Putamen (tissue), 1 donor: ENCODE results near the gene CHMP2A.

Experiments used
- DNase-seq: peaks from one replicate; pipeline ENCODE4 v3.0.0-alpha.2; 2016; ENCODE audit warnings: low spot score

Gene CHMP2A

DNA sequence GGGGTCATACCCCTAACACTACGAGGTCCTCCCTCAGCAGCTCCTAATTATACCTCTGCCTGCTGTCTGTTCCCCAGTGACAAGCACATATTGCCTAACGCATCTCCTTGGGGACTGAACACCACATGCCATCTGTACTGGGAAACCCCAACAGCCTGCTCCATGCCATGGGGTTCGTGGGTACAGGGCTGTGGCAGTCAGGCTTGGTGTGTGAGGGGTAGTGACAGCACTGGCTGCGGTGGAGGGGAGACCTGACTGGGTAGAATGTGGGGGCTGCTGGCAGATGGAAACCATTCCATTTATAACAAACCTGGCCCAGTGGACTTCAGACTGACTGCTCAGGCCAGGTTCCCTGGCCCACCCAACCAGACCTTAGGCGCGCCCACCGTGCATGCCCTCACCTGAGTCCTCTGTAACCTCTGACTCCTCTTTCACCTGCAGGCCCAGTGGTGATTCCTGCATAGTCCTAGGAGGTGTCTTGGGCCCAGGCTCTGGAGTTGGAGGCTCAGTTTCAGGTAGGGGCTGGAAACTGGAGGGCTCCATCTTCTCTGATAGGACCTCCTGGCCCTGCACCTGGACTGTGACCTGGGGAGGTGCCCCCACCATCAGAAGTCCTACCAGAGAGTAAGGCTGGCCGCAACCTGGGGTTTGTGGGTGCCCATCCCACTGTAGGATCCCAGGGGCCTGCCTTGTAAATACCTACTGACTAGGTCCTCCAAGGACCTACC is 15.2 kb upstream of the CHMP2A start:
- DNase-seq = no peak

- no peak for DNase-seq
Observed at GRCh38 chr19:58569191-58569942, 14.5 kb upstream of the CHMP2A start.

DNA sequence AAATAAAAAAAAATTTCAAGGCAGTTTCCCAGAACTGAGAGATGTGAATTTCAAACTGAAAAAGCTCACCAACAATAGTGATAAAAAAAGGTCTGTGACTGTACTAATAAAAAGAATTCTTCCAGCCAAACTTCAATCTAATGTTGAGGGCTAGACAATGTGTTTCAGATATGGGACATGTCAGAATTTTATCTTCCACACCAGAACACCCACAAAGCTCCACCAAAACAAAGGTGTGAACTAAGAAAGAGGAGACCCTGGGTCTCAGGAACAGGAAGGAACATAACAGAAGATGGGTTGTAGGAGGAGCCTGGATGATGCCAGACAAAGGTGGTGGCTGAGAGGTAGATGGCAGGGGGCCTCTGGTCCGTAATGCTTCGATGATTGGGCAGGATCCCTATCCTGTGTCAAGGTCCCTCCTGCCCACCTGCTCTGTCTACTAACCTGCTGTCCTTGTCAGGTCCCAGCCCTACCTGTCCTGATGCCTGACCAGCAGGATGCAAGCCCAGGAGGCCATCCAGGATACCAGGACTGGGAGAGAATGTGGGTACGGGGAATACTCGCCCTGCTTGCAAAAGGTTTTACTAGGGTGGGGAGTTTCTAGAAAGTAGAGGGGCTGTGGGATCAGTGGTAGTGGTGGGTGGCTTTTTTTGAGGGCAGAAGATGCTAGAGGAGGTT is 13.7 kb upstream of the CHMP2A start:
- no peak for DNase-seq

DNA sequence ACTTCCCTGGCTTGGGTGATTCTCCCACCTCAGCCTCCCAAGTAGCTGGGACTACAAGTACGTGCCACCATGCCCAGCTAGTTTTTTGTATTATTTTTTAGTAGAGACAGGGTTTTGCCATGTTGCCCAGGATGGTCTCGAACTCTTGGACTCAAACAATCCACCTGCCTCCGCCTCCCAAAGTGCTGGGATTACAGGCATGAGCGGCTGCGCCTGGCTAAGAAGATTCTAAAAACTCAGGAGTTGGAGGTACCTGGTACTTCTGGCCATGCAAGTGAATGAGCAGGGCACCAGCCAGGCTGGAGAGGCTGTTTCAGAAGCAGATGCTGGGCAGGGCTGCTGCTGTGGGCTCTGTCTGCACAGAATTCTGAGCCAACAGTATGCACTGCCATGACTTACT is 12.1 kb upstream of the CHMP2A start:
- no peak for DNase-seq

DNA sequence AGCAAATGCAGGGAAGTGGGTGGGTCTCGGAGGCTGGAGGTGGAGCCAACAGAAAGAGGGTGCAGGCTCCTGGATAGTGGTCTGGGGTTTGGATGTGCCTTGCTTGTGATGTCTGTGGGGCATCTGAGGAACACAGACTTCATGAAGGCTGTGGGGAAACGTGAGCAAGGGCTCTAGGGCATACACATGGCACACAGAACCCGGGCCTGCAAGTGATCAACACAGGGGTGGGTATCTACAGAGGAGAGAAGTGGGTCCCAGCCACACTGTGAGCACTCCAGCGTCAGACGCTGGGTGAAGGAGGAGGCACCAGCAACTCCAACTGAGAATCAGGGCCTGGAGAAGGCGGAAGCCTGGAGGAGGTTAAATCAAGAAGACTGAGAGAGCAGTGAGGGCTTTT is 8.9 kb upstream of the CHMP2A start:
- DNase-seq = no peak

GRCh38 chr19:58563034-58563573 is 8.2 kb upstream of the CHMP2A start:
- DNase-seq = no peak

DNA sequence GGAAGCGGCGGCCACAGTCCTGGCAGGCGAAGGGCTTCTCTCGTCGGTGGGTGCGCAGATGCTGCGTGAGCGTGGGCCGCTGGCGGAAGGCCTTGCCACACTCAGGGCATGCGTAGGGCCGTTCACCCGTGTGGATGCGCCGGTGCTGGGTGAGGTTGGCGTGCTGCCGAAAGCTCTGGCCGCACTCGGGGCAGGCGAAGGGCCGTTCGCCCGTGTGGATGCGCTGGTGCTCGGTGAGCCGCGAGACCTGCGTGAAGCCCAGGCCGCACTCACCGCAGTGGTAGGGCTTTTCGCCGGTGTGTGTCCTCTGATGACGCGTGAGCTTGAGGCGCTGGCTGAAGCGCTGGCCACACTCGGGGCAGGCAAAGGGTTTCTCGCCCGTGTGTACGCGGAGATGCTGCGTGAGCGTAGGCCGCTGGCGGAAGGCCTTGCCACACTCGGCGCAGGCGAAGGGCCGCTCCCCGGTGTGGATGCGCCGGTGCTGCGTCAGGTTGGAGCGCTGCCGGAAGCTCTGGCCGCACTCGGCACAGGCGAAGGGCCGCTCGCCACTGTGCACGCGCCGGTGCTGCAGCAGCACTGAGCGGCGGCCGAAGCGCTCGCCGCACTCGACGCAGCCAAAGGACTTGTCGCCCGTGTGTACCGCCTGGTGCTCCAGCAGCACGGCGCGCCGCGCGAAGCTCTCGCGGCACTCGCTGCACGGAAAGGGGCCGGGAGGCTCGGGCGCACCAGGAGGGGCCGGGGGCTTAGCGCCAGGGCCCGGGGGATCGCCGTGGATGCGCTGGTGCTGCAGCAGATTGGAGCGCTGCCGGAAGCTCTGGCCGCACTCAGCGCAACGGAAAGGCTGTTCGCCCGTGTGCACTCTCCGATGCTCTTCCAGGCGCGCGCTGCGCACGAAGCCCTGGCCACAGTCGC is 7.5 kb upstream of the CHMP2A start:
- DNase-seq = no peak

- DNase-seq = no peak
Observed at GRCh38 chr19:58561373-58562121, 6.6 kb upstream of the CHMP2A start.

- no peak for DNase-seq
Observed at GRCh38 chr19:58560921-58561320, 6.0 kb upstream of the CHMP2A start.

GRCh38 chr19:58560007-58560887 is 5.3 kb upstream of the CHMP2A start:
- DNase-seq = no peak

DNA sequence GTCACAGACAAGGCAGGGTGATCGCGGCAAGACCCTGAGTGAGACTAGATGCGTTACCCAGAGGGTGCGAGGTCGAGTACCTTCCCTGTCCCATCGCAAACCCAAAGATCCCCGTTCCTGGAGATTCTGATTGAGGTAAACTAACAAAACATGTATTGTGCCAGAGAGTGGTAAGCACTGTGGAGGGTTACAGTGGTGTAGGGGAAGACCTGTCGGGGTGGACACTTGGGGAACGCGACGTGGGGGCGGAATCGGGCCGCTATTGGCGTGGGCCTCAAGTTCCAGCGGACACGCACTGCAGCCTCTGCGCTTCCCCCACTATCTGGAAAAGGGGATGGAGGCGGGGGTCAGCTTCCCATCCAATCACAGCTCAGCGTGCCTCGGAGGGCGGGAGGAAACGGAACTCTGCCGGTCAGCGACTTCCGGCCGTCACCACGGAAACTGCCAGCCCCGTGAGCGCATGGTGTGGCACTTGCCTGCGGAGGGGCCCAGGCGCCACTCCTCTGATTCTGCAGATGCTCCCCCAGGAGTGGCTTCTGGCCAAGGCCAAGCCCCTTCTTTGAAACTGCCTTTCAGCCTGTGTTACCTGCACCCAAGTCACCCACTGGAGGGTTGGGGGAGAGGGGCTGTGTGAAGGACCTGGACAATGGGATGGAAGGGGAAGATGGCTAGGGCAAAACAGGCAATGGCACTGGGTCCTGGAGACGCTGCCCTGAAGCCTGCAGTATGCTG is 4.5 kb upstream of the CHMP2A start:
- DNase-seq = peak; percentile 90

- peak; percentile 98 for DNase-seq
Observed at GRCh38 chr19:58558623-58559274, 3.8 kb upstream of the CHMP2A start.

DNA sequence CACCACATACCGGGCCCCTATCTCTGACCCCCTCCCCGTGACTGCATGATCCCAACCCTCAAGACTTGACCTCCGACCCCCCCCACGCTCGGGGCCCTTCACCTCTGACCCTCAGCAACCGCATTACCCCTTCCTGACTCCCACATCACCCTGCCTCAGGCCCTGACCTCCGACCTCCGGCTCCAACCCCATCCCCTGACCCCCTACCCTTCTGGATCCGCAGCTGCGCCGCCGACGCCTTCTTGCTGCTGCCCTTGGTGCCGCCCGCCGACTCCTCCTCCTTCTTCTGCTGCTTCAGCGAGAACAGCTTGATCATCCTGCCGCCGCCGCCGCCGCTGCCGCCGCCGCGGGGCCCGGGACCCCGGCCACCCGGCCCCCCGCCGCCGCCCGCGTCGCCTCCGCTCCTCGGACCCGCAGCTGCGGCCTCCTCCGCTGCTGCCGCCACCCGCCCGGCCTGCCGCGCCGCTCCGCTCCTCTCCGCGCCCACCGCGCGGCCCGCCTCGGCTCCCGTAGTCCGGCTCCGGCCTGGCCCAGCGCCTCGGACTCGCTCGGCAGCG is 3.2 kb upstream of the CHMP2A start, which contains the start of gene UBE2M:
Gene UBE2M, minus strand, starts transcription at position 546 of the 557 bp plus-strand sequence. Its CDS starts 230 bp downstream, at position 316.
- no peak for DNase-seq

DNA sequence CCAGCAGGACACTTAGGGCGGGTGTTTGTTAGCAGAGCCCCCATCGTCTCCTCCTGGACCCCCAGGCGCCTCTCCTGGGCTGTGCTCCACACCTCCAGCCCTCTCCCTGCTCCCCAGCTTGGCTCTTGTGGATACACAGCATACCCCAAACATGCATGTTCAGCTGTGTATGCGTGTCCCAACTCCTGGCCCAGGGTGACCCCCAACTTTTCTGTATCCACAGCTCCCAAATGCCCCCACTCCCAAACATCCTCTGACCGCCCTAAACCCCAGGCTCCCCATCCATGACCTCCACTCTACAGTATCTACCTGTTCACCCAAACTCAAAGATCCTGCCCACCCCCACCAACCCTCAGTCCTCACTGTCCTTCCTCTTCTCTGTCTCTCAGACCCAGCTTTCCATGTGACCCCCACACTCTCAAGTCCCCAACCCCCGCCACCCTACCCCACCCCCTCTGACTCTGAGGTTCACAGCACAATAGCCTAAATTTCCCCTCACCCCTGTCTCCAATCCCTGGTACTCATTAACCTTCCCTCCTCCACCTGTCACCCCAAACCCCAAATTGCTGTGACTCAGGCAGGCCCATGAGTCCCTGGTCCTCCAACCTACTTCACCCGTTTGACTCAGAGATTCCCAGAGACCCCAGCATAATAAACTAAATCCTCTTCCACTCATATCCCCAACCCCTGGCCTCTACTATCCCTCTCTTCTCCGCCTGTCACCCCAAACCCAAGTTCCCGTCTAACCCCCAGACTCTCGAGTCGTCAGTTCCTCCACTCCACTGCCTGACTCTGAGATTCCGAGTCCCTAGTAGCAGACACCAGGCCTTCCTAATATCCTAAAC is 2.5 kb upstream of the CHMP2A start:
- DNase-seq = no peak

- no peak for DNase-seq
Observed at GRCh38 chr19:58556622-58557220, 1.8 kb upstream of the CHMP2A start.

DNA sequence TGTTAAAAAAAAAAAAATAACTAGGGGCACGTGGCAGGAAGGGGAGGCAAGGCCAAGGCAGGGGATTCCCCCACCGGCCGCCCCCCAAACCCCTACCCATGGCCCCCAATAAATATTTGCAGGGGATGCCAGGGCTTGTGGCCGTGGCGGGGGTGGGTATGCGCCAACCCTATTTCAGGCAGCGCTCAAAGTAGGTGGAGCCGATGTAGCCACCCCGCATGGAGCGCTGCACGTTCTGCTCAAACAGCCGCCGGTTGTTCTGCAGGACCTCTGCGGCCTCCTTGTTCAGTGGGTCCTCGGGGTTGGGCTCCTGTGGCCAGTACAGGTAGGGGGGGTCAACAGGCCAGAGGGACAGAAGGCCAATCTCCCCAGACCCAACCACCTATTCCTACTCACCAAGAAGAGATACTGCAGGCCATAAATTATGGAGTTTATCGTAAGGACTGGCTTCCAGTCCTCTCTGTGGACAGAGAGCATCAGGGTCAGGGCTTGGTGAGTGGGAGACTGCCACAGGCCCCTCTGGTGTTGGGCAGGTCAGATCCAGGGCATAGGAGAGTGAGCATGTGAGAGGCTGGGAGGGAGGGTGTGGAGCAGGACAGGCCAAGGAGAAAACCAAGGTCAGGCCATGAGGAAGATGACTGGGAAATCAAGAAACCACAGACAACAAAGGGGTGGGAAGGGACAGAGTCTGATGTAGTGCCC is 1.2 kb upstream of the CHMP2A start:
- DNase-seq = no peak
